Thyroid gland (tissue), 4 donors: Measurements from ENCODE around the gene FCHSD2. TPM values are rescaled to one million over a fixed set of nuclear protein-coding genes. Genes with fewer than 3 reads are reported as not detected.
A peak's percentile ranks its signal among the peaks of the same experiment; 100 is the strongest.

Experiments used
- DNase-seq, 2 donors: peaks; one replicate each; pipeline ENCODE4 v3.0.0-alpha.2; 2019
- H3K27ac ChIP-seq, 3 donors: fragments of 200-600 bp; sonication (generic); 1 replicate in 2 of 3; 2 replicates in 1 of 3; pipeline ENCODE4 v1.5.1; 2016 to 2019; ENCODE audit warnings: mild to moderate bottlenecking in 1 of 3, moderate library complexity in 1 of 3
- H3K27me3 ChIP-seq: fragments of 200-600 bp; sonication (generic); one replicate; pipeline ENCODE4 v1.5.1; 2019
- H3K36me3 ChIP-seq, 2 donors: fragments of 200-600 bp; sonication (generic); one replicate each; pipeline ENCODE4 v1.5.1; 2016 to 2019
- H3K4me1 ChIP-seq, 2 donors: fragments of 200-600 bp; sonication (generic); one replicate each; pipeline ENCODE4 v1.5.1; 2017 to 2019
- H3K4me3 ChIP-seq, 3 donors: fragments of 200-600 bp; sonication (generic); replicated peaks in 1 of 3; 1 replicate in 2 of 3; 2 replicates in 1 of 3; pipeline ENCODE4 v1.5.1; 2016; ENCODE audit warnings: mild to moderate bottlenecking in 1 of 3
- H3K9me3 ChIP-seq: fragments of 200-600 bp; sonication (generic); one replicate; pipeline ENCODE4 v1.5.1; 2017
- POLR2A ChIP-seq, 2 donors: fragments of 450-650 bp; IDR thresholded peaks; one replicate each; pipeline ENCODE4 v1.6.1; 2017; ENCODE audit warnings: antibody characterized with exemption in 2 of 2, mild to moderate bottlenecking in 2 of 2, moderate library complexity in 1 of 2
- WGBS, 2 donors: methylation state at CpG; one replicate each; pipeline ENCODE4 v1.1.5; 2017; 5-methylcytosine and 5-hydroxymethylcytosine counted together
- intact Hi-C: fragments of 100-400 bp; cut with DNase I; formaldehyde crosslinking; loops from one replicate; pipeline ENCODE4 v1.15.1; 2023
- total RNA-seq, 4 donors: library from RNA; depleted of rRNA; stranded (reverse); fragments of >200 nt; gene quantifications; one replicate each; pipeline ENCODE4 v1.2.3, GENCODE V29; 2016
- TF ChIP-seq, protein P1 (sequence below), 6 experiments: fragments of 200-600 bp in 3 of 6; fragments of 450-650 bp in 3 of 6; sonication (generic) in 3 of 6; IDR thresholded peaks; one replicate each; pipeline ENCODE4 v1.5.1; 2016 to 2019; ENCODE audit warnings: antibody characterized with exemption in 6 of 6, mild to moderate bottlenecking in 2 of 6, inconsistent platforms in 1 of 6, moderate library complexity in 1 of 6

Gene FCHSD2
- total RNA-seq, 4 donors from 2014 or later, result 13.5 to 21.7 (median 16.9) TPM

DNA sequence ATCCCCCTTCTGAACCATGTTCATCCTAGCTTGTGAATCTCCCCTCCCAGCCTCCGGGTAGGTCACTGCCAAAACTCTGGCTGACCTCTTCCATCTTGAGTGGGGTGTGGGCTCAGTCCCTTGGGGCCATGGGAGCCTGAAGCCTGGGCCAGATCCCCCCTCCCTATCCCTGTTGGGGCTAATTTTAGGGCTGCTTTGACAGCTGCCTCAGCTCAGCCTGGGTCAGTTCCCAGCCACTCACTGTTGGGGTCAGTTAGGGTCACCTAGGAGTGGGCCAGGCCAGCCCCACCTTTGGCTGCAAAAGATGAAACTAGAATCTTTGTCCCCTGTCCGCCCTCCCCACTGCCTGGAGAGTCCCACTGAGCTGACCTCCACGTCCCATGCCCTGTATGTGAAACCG, 46.2 kb upstream of the FCHSD2 start:
- H3K27me3 ChIP-seq, result no peaks in the 10 kb centered on the region
- H3K36me3 ChIP-seq, result no peaks in the 10 kb centered on the region
- H3K9me3 ChIP-seq, result no peaks in the 10 kb centered on the region
- DNase-seq, result no peak
- no peak overlapping the region for H3K27ac ChIP-seq
- H3K4me1 ChIP-seq, result peaks cover 12 to 18% of the 10 kb centered on the region in 2 donors
- 82 to 88% methylated on average over 4 of the region's 4 CpGs for WGBS, 2 donors
- H3K4me3 ChIP-seq, result no peak overlapping the region
- intact Hi-C loops, result loop anchor here (5.0 kb wide), 1 partner anchor 49 kb away; no protein-coding TSS in a partner anchor
- TF ChIP-seq POLR2A (IDR thresholded peaks at IDR 0.05), result no peak
- TF ChIP-seq, protein P1, sequence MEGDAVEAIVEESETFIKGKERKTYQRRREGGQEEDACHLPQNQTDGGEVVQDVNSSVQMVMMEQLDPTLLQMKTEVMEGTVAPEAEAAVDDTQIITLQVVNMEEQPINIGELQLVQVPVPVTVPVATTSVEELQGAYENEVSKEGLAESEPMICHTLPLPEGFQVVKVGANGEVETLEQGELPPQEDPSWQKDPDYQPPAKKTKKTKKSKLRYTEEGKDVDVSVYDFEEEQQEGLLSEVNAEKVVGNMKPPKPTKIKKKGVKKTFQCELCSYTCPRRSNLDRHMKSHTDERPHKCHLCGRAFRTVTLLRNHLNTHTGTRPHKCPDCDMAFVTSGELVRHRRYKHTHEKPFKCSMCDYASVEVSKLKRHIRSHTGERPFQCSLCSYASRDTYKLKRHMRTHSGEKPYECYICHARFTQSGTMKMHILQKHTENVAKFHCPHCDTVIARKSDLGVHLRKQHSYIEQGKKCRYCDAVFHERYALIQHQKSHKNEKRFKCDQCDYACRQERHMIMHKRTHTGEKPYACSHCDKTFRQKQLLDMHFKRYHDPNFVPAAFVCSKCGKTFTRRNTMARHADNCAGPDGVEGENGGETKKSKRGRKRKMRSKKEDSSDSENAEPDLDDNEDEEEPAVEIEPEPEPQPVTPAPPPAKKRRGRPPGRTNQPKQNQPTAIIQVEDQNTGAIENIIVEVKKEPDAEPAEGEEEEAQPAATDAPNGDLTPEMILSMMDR (IDR thresholded peaks at IDR 0.05), result no peak

DNA sequence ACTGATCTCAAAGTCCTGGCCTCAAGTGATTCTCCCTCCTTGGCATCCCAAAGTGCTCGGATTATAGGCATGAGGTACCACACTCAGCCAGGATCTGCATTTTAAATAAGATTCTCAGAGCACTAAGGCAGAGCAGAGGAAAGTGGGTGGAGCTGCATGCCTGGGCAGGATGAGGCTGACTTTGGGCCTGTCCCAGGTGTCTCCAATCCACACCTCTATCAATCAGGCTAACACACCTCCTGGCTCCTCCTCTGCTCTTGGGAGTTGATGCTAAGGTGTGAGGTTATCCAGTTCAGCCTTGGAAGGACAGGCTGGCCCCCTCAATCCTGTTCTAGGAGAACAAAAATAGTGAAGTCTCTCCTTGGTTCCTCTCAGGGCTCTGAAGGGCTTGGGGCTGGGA, 45.7 kb upstream of the FCHSD2 start:
- H3K9me3 ChIP-seq, result no peaks in the 10 kb centered on the region
- H3K4me3 ChIP-seq, result no peak overlapping the region
- no peaks in the 10 kb centered on the region for H3K27me3 ChIP-seq
- TF ChIP-seq, protein P1 (IDR thresholded peaks at IDR 0.05), result no peak
- no peak for TF ChIP-seq POLR2A (IDR thresholded peaks at IDR 0.05)
- intact Hi-C loops, result loop anchor here (5.0 kb wide), 1 partner anchor 49 kb away; no protein-coding TSS in a partner anchor
- DNase-seq, result no peak
- H3K36me3 ChIP-seq, result no peaks in the 10 kb centered on the region
- no peak overlapping the region for H3K27ac ChIP-seq
- H3K4me1 ChIP-seq, result peaks cover 12 to 18% of the 10 kb centered on the region in 2 donors
- WGBS, 2 donors, result 91 to 100% methylated on average over 1 of the region's 1 CpG

DNA sequence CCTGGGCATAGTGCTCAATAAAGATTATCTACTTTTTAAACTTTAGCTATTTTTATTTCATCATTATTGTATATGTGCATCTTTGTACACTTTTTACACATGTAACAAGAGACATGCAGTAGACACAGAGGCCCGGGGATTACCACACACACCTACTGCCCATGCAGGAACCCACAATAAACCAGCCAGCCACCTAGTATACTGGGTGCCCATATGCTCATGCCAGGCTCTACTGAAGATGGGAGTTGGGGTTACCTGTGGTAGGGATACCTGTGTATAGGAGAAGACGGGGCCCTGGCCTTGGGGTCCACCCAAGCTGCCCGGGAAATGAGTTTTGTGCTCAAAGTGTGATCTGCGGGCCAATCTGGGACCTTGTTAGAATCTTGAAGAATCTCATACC, 44.8 kb upstream of the FCHSD2 start:
- H3K36me3 ChIP-seq, result no peaks in the 10 kb centered on the region
- intact Hi-C loops, result loop anchor here (5.0 kb wide), 1 partner anchor 50 kb away; no protein-coding TSS in a partner anchor
- no peak overlapping the region for H3K4me3 ChIP-seq
- TF ChIP-seq, protein P1 (IDR thresholded peaks at IDR 0.05), result no peak
- no peak for TF ChIP-seq POLR2A (IDR thresholded peaks at IDR 0.05)
- H3K9me3 ChIP-seq, result no peaks in the 10 kb centered on the region
- H3K27ac ChIP-seq, result no peak overlapping the region
- 58 to 73% methylated on average over 4 of the region's 4 CpGs for WGBS, 2 donors
- no peaks in the 10 kb centered on the region for H3K27me3 ChIP-seq
- DNase-seq, result no peak
- peaks cover 12 to 18% of the 10 kb centered on the region in 2 donors for H3K4me1 ChIP-seq

DNA sequence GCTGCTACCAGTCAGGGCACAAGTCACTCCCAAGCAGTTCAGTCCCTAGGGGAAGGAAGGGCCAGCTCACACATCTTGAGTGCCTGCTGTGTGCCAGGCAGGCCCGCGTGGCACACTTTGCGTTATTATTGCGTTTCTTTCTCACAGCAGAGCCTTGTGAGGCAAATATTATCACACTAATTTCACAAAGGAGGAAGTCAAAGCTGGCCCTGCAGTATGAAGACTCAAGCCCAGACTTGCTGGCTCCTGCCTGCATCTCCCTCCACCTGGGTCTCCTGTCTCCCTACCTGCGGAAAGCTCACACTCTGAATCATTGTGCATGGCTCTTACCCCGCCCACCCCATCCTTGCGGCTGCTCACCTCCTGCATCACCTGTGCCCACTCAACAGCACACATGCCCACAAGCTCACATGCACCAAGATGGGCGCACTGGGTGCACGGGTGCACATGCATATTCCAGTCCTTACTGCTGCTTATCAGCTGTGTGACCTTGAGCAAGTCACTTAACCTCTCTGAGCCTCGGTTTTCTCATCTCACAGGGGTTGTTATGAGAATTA, 44.3 kb upstream of the FCHSD2 start:
- no peak for DNase-seq
- H3K4me3 ChIP-seq, result no peak overlapping the region
- no peaks in the 10 kb centered on the region for H3K36me3 ChIP-seq
- peak overlapping the region; percentile 18 to 44 (median 19) for H3K27ac ChIP-seq
- peaks cover 12 to 18% of the 10 kb centered on the region in 2 donors for H3K4me1 ChIP-seq
- intact Hi-C loops, result loop anchor here (5.0 kb wide), 1 partner anchor 51 kb away; no protein-coding TSS in a partner anchor
- WGBS, 2 donors, result 66 to 73% methylated on average over 10 of the region's 10 CpGs
- no peak for TF ChIP-seq POLR2A (IDR thresholded peaks at IDR 0.05)
- TF ChIP-seq, protein P1 (IDR thresholded peaks at IDR 0.05), result no peak
- H3K27me3 ChIP-seq, result no peaks in the 10 kb centered on the region
- no peaks in the 10 kb centered on the region for H3K9me3 ChIP-seq

DNA sequence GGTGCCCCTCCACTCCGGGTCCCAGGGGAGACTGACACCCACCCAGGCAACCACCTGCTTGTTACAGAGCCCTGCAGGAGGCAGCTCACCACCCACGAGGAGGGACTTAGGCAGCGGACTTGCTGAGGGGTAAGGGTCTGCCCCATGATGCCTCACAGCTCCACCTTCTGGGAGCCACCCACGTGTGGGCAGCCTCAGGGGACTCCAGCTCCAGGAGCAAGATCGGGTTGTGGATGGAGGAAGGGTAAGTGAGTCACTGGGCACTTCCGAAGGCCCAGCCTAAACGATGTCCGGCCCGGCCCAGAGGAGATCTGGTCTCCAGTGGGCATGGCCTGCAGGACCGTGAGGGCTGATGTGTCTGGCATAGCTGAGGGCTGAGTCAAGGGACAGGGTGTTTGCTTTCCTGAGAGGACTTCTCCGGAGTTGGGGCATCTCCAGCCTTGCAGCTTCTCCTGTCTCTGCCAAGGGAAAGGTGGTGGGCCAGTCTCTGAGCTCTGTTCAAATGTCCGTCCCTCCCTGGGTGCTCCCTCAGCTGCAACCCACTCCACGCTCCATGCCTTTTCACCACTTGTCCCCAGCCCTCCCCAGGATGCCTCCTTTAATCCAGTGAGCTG, 43.7 kb upstream of the FCHSD2 start:
- no peak overlapping the region for H3K4me3 ChIP-seq
- no peaks in the 10 kb centered on the region for H3K36me3 ChIP-seq
- H3K9me3 ChIP-seq, result no peaks in the 10 kb centered on the region
- DNase-seq, result peak; percentile 73 to 75
- no peak for TF ChIP-seq POLR2A (IDR thresholded peaks at IDR 0.05)
- TF ChIP-seq, protein P1 (IDR thresholded peaks at IDR 0.05), result no peak
- 52 to 53% methylated on average over 10 to 12 of the region's 13 CpGs for WGBS, 2 donors
- peak overlapping the region; percentile 19 to 44 (median 27) for H3K27ac ChIP-seq
- intact Hi-C loops, result loop anchor here (2.0 to 5.0 kb wide), 2 partner anchors 52 to 103 kb away; no protein-coding TSS in a partner anchor
- no peaks in the 10 kb centered on the region for H3K27me3 ChIP-seq
- H3K4me1 ChIP-seq, result peaks cover 12 to 18% of the 10 kb centered on the region in 2 donors
